Measurements from ENCODE around the gene ABAT.

Gene ABAT

GRCh38 chr16:8721336-8722024 lies 47.1 kb downstream of the ABAT start:
- H4K8ac ChIP-seq (ENCODE audit: low read depth, low read length) = no peak overlapping the region
- H4K91ac ChIP-seq (ENCODE audit: low read depth, low read length, poor library complexity) = no peak overlapping the region
- DNase-seq (ENCODE audit: low spot score) = no peak
- no peak overlapping the region for H2BK120ac ChIP-seq (ENCODE audit: low read depth, low read length)
- H2AFZ ChIP-seq (ENCODE audit: low read length) = peak overlapping the region; percentile 39
- no CpG with 5 or more reads among the region's 14 CpGs for WGBS, 2 donors (ENCODE audit: extremely low coverage in 2 of 2, insufficient read length in 2 of 2, insufficient replicate concordance in 1 of 2)
- no peaks in the 10 kb centered on the region for H3K27me3 ChIP-seq (ENCODE audit: control insufficient read depth in 3 of 3, insufficient read depth in 3 of 3, low read depth in 1 of 3, low read length in 3 of 3)
- no peak overlapping the region for H3K9ac ChIP-seq (ENCODE audit: low read depth, low read length, poor library complexity)
- no peak overlapping the region for H2BK5ac ChIP-seq (ENCODE audit: low read length)
- H2BK15ac ChIP-seq (ENCODE audit: low read length) = no peak overlapping the region
- no peak overlapping the region for H2BK12ac ChIP-seq (ENCODE audit: low read length)
- H3K36me3 ChIP-seq (replicated peaks in 1 of 2; ENCODE audit: control insufficient read depth in 2 of 2, insufficient read depth in 2 of 2, low read length in 2 of 2) = no peaks in the 10 kb centered on the region
- no peak overlapping the region for H2AK5ac ChIP-seq (ENCODE audit: low read depth, low read length)
- H3K79me1 ChIP-seq (ENCODE audit: low read depth, low read length) = no peaks in the 10 kb centered on the region
- H3K4me1 ChIP-seq (ENCODE audit: control insufficient read depth in 2 of 2, insufficient read depth in 1 of 2, low read depth in 1 of 2, low read length in 2 of 2) = peaks cover 7 to 44% of the 10 kb centered on the region in 2 donors
- H3K27ac ChIP-seq (replicated peaks; ENCODE audit: low read length) = no peak overlapping the region
- peak overlapping the region in 1 of 2 donors; percentile 35 for H3K4me3 ChIP-seq (ENCODE audit: low read length in 2 of 2)
- no peak overlapping the region for H3K4ac ChIP-seq (ENCODE audit: low read length)
- peaks cover 0 to 8% of the 10 kb centered on the region in 2 donors for H3K9me3 ChIP-seq (replicated peaks in 1 of 2; ENCODE audit: control insufficient read depth in 2 of 2, insufficient read depth in 1 of 2, low read depth in 1 of 2, low read length in 2 of 2)
- no peak overlapping the region for H3K14ac ChIP-seq (ENCODE audit: low read length)
- no peak overlapping the region for H3K23ac ChIP-seq (ENCODE audit: low read depth, low read length, poor library complexity)
- no peak overlapping the region for H3K4me2 ChIP-seq (ENCODE audit: insufficient read depth, low read length, poor library complexity, severe bottlenecking)
- H3K18ac ChIP-seq (ENCODE audit: low read length) = no peak overlapping the region

- H3K14ac ChIP-seq (ENCODE audit: low read length) = no peak overlapping the region
- H3K18ac ChIP-seq (ENCODE audit: low read length) = no peak overlapping the region
- H3K4ac ChIP-seq (ENCODE audit: low read length) = no peak overlapping the region
- WGBS, 2 donors (ENCODE audit: extremely low coverage in 2 of 2, insufficient read length in 2 of 2, insufficient replicate concordance in 1 of 2) = no CpG with 5 or more reads among the region's 4 CpGs
- no peak overlapping the region for H2BK5ac ChIP-seq (ENCODE audit: low read length)
- no peak overlapping the region for H2BK12ac ChIP-seq (ENCODE audit: low read length)
- H3K9ac ChIP-seq (ENCODE audit: low read depth, low read length, poor library complexity) = no peak overlapping the region
- no peak overlapping the region for H2AFZ ChIP-seq (ENCODE audit: low read length)
- no peak overlapping the region for H2AK5ac ChIP-seq (ENCODE audit: low read depth, low read length)
- H2BK15ac ChIP-seq (ENCODE audit: low read length) = no peak overlapping the region
- H3K9me3 ChIP-seq (replicated peaks in 1 of 2; ENCODE audit: control insufficient read depth in 2 of 2, insufficient read depth in 1 of 2, low read depth in 1 of 2, low read length in 2 of 2) = peaks cover 0 to 8% of the 10 kb centered on the region in 2 donors
- H3K27ac ChIP-seq (replicated peaks; ENCODE audit: low read length) = no peak overlapping the region
- H3K4me1 ChIP-seq (ENCODE audit: control insufficient read depth in 2 of 2, insufficient read depth in 1 of 2, low read depth in 1 of 2, low read length in 2 of 2) = peaks cover 7 to 44% of the 10 kb centered on the region in 2 donors
- H4K91ac ChIP-seq (ENCODE audit: low read depth, low read length, poor library complexity) = no peak overlapping the region
- H3K4me2 ChIP-seq (ENCODE audit: insufficient read depth, low read length, poor library complexity, severe bottlenecking) = no peak overlapping the region
- H3K23ac ChIP-seq (ENCODE audit: low read depth, low read length, poor library complexity) = no peak overlapping the region
- no peaks in the 10 kb centered on the region for H3K27me3 ChIP-seq (ENCODE audit: control insufficient read depth in 3 of 3, insufficient read depth in 3 of 3, low read depth in 1 of 3, low read length in 3 of 3)
- H4K8ac ChIP-seq (ENCODE audit: low read depth, low read length) = no peak overlapping the region
- peak overlapping the region in 1 of 2 donors; percentile 35 for H3K4me3 ChIP-seq (ENCODE audit: low read length in 2 of 2)
- DNase-seq (ENCODE audit: low spot score) = no peak
- H2BK120ac ChIP-seq (ENCODE audit: low read depth, low read length) = no peak overlapping the region
- no peaks in the 10 kb centered on the region for H3K36me3 ChIP-seq (replicated peaks in 1 of 2; ENCODE audit: control insufficient read depth in 2 of 2, insufficient read depth in 2 of 2, low read length in 2 of 2)
- H3K79me1 ChIP-seq (ENCODE audit: low read depth, low read length) = no peaks in the 10 kb centered on the region
Observed at GRCh38 chr16:8722025-8722348, 47.6 kb downstream of the ABAT start.

GRCh38 chr16:8725513-8726178 lies 51.2 kb downstream of the ABAT start:
- no peak overlapping the region for H2AK5ac ChIP-seq (ENCODE audit: low read depth, low read length)
- H3K9ac ChIP-seq (ENCODE audit: low read depth, low read length, poor library complexity) = no peak overlapping the region
- no peak overlapping the region for H4K91ac ChIP-seq (ENCODE audit: low read depth, low read length, poor library complexity)
- no CpG with 5 or more reads among the region's 7 CpGs for WGBS, 2 donors (ENCODE audit: extremely low coverage in 2 of 2, insufficient read length in 2 of 2, insufficient replicate concordance in 1 of 2)
- H3K4me2 ChIP-seq (ENCODE audit: insufficient read depth, low read length, poor library complexity, severe bottlenecking) = no peak overlapping the region
- no peak overlapping the region for H3K18ac ChIP-seq (ENCODE audit: low read length)
- H3K4ac ChIP-seq (ENCODE audit: low read length) = no peak overlapping the region
- no peak overlapping the region for H3K14ac ChIP-seq (ENCODE audit: low read length)
- no peak overlapping the region for H3K4me3 ChIP-seq (ENCODE audit: low read length in 2 of 2)
- H3K36me3 ChIP-seq (replicated peaks in 1 of 2; ENCODE audit: control insufficient read depth in 2 of 2, insufficient read depth in 2 of 2, low read length in 2 of 2) = no peaks in the 10 kb centered on the region
- H2AFZ ChIP-seq (ENCODE audit: low read length) = no peak overlapping the region
- H2BK12ac ChIP-seq (ENCODE audit: low read length) = no peak overlapping the region
- H2BK5ac ChIP-seq (ENCODE audit: low read length) = no peak overlapping the region
- peaks cover 2 to 20% of the 10 kb centered on the region in 2 donors for H3K4me1 ChIP-seq (ENCODE audit: control insufficient read depth in 2 of 2, insufficient read depth in 1 of 2, low read depth in 1 of 2, low read length in 2 of 2)
- H3K27ac ChIP-seq (replicated peaks; ENCODE audit: low read length) = no peak overlapping the region
- H2BK120ac ChIP-seq (ENCODE audit: low read depth, low read length) = no peak overlapping the region
- H3K9me3 ChIP-seq (replicated peaks in 1 of 2; ENCODE audit: control insufficient read depth in 2 of 2, insufficient read depth in 1 of 2, low read depth in 1 of 2, low read length in 2 of 2) = no peaks in the 10 kb centered on the region
- no peak overlapping the region for H4K8ac ChIP-seq (ENCODE audit: low read depth, low read length)
- H3K23ac ChIP-seq (ENCODE audit: low read depth, low read length, poor library complexity) = no peak overlapping the region
- no peaks in the 10 kb centered on the region for H3K79me1 ChIP-seq (ENCODE audit: low read depth, low read length)
- H3K27me3 ChIP-seq (ENCODE audit: control insufficient read depth in 3 of 3, insufficient read depth in 3 of 3, low read depth in 1 of 3, low read length in 3 of 3) = no peaks in the 10 kb centered on the region
- no peak overlapping the region for H2BK15ac ChIP-seq (ENCODE audit: low read length)
- DNase-seq (ENCODE audit: low spot score) = no peak

- Histone ChIP-seq H3K9me3 (replicated peaks in 1 of 2; ENCODE audit: control insufficient read depth in 2 of 2, insufficient read depth in 1 of 2, low read depth in 1 of 2, low read length in 2 of 2) (no peaks in the 10 kb centered on the region), H3K27ac (replicated peaks; ENCODE audit: low read length) (no peak overlapping the region), H3K4ac (ENCODE audit: low read length) (no peak overlapping the region), H3K14ac (ENCODE audit: low read length) (no peak overlapping the region), H2BK120ac (ENCODE audit: low read depth, low read length) (no peak overlapping the region), H2BK12ac (ENCODE audit: low read length) (no peak overlapping the region), H2BK5ac (ENCODE audit: low read length) (no peak overlapping the region), H3K4me1 (ENCODE audit: control insufficient read depth in 2 of 2, insufficient read depth in 1 of 2, low read depth in 1 of 2, low read length in 2 of 2) (peaks cover 0 to 6% of the 10 kb centered on the region in 2 donors), H3K27me3 (ENCODE audit: control insufficient read depth in 3 of 3, insufficient read depth in 3 of 3, low read depth in 1 of 3, low read length in 3 of 3) (no peaks in the 10 kb centered on the region), H2BK15ac (ENCODE audit: low read length) (no peak overlapping the region), H3K4me3 (ENCODE audit: low read length in 2 of 2) (no peak overlapping the region), H4K8ac (ENCODE audit: low read depth, low read length) (no peak overlapping the region), H3K9ac (ENCODE audit: low read depth, low read length, poor library complexity) (no peak overlapping the region), H3K4me2 (ENCODE audit: insufficient read depth, low read length, poor library complexity, severe bottlenecking) (no peak overlapping the region), H3K79me1 (ENCODE audit: low read depth, low read length) (no peaks in the 10 kb centered on the region), H2AFZ (ENCODE audit: low read length) (no peak overlapping the region), H3K36me3 (replicated peaks in 1 of 2; ENCODE audit: control insufficient read depth in 2 of 2, insufficient read depth in 2 of 2, low read length in 2 of 2) (peaks cover 0 to 6% of the 10 kb centered on the region in 2 donors), H3K23ac (ENCODE audit: low read depth, low read length, poor library complexity) (no peak overlapping the region), H2AK5ac (ENCODE audit: low read depth, low read length) (no peak overlapping the region), H4K91ac (ENCODE audit: low read depth, low read length, poor library complexity) (no peak overlapping the region), H3K18ac (ENCODE audit: low read length) (no peak overlapping the region)
- no CpG with 5 or more reads among the region's 9 CpGs for WGBS, 2 donors (ENCODE audit: extremely low coverage in 2 of 2, insufficient read length in 2 of 2, insufficient replicate concordance in 1 of 2)
- no peak for DNase-seq (ENCODE audit: low spot score)
Observed at GRCh38 chr16:8727131-8727806, 52.9 kb downstream of the ABAT start.
